Gastroesophageal sphincter (tissue), 3 donors: ENCODE data around the gene SOCS3.

Experiments used
- EP300 ChIP-seq: sonication (generic); formaldehyde crosslinking; IDR thresholded peaks from one replicate; pipeline ENCODE4 v1.6.1; 2017; ENCODE audit warnings: antibody characterized with exemption, mild to moderate bottlenecking
- POLR2A ChIP-seq, 2 donors: fragments of 450-650 bp; IDR thresholded peaks; one replicate each; pipeline ENCODE4 v1.6.1; 2017; ENCODE audit warnings: antibody characterized with exemption in 2 of 2, mild to moderate bottlenecking in 2 of 2, moderate library complexity in 1 of 2
- POLR2AphosphoS5 ChIP-seq: sonication (generic); formaldehyde crosslinking; IDR thresholded peaks from one replicate; pipeline ENCODE4 v1.6.1; 2017; ENCODE audit warnings: antibody characterized with exemption
- TF ChIP-seq, protein P1 (sequence below), 4 experiments: fragments of 200-600 bp in 2 of 4; fragments of 450-650 bp in 2 of 4; sonication (generic) in 1 of 4; IDR thresholded peaks; one replicate each; pipeline ENCODE4 v1.5.1; 2017 to 2019; ENCODE audit warnings: antibody characterized with exemption in 4 of 4, mild to moderate bottlenecking in 2 of 4, moderate library complexity in 2 of 4

DNA sequence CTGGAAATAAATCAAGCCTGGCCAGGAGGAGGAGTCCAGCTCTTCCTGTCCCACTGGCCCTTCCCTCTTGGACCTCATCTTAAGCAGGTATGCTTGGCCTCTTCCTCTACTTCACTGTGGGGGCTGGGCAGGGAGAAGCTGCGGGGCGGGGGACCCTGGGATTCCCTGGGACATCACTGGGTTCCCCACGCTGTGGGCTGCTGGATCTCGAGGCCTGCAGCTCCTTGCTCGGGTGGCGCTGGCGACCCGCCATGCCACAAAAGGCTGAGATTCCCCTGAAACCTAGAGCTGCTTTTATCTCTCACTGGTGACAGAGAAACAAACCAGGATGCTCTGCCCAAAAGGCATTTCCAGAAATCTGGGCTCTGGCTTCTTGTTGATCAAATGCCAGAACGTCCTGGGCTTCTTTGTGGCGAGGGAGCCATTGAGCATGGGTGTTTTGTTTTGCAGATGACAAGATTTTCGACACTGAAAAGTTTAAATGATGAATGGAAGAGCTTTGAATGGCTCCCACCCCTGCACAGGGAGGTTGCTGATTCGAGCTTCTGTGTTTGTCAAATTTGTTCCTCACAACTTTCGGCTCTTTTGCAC lies 10.0 kb upstream of the SOCS3 start:
- TF ChIP-seq, protein P1, sequence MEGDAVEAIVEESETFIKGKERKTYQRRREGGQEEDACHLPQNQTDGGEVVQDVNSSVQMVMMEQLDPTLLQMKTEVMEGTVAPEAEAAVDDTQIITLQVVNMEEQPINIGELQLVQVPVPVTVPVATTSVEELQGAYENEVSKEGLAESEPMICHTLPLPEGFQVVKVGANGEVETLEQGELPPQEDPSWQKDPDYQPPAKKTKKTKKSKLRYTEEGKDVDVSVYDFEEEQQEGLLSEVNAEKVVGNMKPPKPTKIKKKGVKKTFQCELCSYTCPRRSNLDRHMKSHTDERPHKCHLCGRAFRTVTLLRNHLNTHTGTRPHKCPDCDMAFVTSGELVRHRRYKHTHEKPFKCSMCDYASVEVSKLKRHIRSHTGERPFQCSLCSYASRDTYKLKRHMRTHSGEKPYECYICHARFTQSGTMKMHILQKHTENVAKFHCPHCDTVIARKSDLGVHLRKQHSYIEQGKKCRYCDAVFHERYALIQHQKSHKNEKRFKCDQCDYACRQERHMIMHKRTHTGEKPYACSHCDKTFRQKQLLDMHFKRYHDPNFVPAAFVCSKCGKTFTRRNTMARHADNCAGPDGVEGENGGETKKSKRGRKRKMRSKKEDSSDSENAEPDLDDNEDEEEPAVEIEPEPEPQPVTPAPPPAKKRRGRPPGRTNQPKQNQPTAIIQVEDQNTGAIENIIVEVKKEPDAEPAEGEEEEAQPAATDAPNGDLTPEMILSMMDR (IDR thresholded peaks at IDR 0.05) = no peak
- TF ChIP-seq POLR2A (IDR thresholded peaks at IDR 0.05) = no peak
- TF ChIP-seq POLR2AphosphoS5 = no peak
- no peak for TF ChIP-seq EP300
